Testis (tissue), 2 donors: ENCODE data around the gene IRS1.
"Not testable (repeated sequence)": the region's sequence is repeated elsewhere in the genome, so short reads cannot be mapped to it uniquely, and the experiment has no call there.

Experiments used
- CTCF ChIP-seq, 3 experiments: fragments of 450-650 bp in 2 of 3; fragments of 200-600 bp in 1 of 3; sonication (generic) in 1 of 3; IDR thresholded peaks; one replicate each; pipeline ENCODE4 v1.5.1; 2016 to 2019; ENCODE audit warnings: antibody characterized with exemption in 3 of 3, mild to moderate bottlenecking in 2 of 3, moderate library complexity in 1 of 3
- POLR2A ChIP-seq: fragments of 450-650 bp; IDR thresholded peaks from one replicate; pipeline ENCODE4 v1.6.1; 2017; ENCODE audit warnings: antibody characterized with exemption, mild to moderate bottlenecking, moderate library complexity

- TF ChIP-seq POLR2A; CTCF (IDR thresholded peaks at IDR 0.05): not testable (repeated sequence)
Measured at GRCh38 chr2:226834880-226835279, 35.3 kb upstream of the IRS1 start.
